ENCODE data around the gene TXNDC12.

DNA sequence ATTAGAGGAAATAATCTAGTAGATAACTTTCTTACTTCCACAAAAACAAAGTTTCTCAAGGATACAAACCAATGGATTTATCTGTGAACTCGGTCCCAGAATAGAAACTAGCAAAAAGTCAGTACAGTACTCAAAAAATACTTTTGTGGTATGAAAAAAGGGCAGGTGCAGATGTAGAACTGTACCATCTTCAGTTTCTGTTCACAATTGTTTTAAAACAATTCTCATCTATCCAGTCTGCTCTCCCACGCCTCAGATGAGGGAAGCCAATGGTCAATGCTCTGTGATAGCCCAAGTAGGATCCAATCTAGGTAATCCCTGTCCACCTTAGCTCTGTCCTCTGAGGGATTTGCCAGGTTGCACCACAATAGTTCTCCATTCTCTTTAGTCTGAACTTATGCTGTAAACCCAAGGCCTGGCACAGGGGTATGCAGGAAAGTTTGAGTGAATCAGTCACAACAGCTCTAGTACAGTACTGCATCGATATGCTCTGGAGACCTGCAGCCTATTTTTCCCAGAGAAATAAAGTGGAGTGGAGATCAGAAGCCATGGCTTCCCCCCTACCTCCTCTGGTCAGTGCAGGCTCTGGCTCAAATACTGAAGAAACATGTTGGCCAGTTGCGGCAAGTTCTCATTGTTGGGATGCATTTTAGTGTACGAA, 22.7 kb downstream of the TXNDC12 start:
- TF ChIP-seq, protein P1, sequence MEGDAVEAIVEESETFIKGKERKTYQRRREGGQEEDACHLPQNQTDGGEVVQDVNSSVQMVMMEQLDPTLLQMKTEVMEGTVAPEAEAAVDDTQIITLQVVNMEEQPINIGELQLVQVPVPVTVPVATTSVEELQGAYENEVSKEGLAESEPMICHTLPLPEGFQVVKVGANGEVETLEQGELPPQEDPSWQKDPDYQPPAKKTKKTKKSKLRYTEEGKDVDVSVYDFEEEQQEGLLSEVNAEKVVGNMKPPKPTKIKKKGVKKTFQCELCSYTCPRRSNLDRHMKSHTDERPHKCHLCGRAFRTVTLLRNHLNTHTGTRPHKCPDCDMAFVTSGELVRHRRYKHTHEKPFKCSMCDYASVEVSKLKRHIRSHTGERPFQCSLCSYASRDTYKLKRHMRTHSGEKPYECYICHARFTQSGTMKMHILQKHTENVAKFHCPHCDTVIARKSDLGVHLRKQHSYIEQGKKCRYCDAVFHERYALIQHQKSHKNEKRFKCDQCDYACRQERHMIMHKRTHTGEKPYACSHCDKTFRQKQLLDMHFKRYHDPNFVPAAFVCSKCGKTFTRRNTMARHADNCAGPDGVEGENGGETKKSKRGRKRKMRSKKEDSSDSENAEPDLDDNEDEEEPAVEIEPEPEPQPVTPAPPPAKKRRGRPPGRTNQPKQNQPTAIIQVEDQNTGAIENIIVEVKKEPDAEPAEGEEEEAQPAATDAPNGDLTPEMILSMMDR (IDR thresholded peaks at IDR 0.05), result no peak
- no peak for TF ChIP-seq POLR2AphosphoS5 (IDR thresholded peaks at IDR 0.05)
- TF ChIP-seq POLR2A (IDR thresholded peaks at IDR 0.05), result no peak
